Right atrium auricular region (tissue), 2 donors: ENCODE measurements around the gene ABI3BP. TPM values are rescaled to one million over a fixed set of nuclear protein-coding genes. Genes with fewer than 3 reads are reported as not detected.

Source experiments
- DNase-seq: peaks from one replicate; pipeline ENCODE4 v3.0.0-alpha.2; 2019; ENCODE audit warnings: low spot score
- H3K27ac ChIP-seq, 2 donors: fragments of 200-600 bp; sonication (generic); 1 replicate in 1 of 2; 2 replicates in 1 of 2; pipeline ENCODE4 v1.5.1; 2016 to 2019
- H3K27me3 ChIP-seq, 2 donors: fragments of 200-600 bp; sonication (generic); one replicate each; pipeline versions ENCODE4 v1.5.1 to v1.6.0; 2017 to 2019
- H3K36me3 ChIP-seq: fragments of 200-600 bp; sonication (generic); one replicate; pipeline ENCODE4 v1.5.1; 2016
- H3K4me1 ChIP-seq, 2 donors: fragments of 200-600 bp; sonication (generic); one replicate each; pipeline versions ENCODE4 v1.5.1 to v1.6.0; 2017 to 2019
- H3K4me3 ChIP-seq, 2 donors: fragments of 200-600 bp; sonication (generic); 1 replicate in 1 of 2; 2 replicates in 1 of 2; pipeline ENCODE4 v1.5.1; 2017 to 2019; ENCODE audit warnings: mild to moderate bottlenecking in 1 of 2, moderate library complexity in 1 of 2
- H3K9me3 ChIP-seq, 2 donors: fragments of 200-600 bp; sonication (generic); one replicate each; pipeline ENCODE4 v1.5.1; 2019
- total RNA-seq, 2 donors: library from RNA; depleted of rRNA; stranded (reverse); fragments of >200 nt; gene quantifications; one replicate each; pipeline ENCODE4 v1.1.0, GENCODE V29; 2016
- TF ChIP-seq, protein P1 (sequence below), 2 donors: fragments of 200-600 bp; sonication (generic); IDR thresholded peaks; one replicate each; pipeline ENCODE4 v1.5.1; 2019; ENCODE audit warnings: antibody characterized with exemption in 2 of 2

Gene ABI3BP
- total RNA-seq, 2 donors from 2014 or later, result 46.7 to 56.3 TPM

- H3K27me3 ChIP-seq, result no peaks in the 10 kb centered on the region
- TF ChIP-seq, protein P1, sequence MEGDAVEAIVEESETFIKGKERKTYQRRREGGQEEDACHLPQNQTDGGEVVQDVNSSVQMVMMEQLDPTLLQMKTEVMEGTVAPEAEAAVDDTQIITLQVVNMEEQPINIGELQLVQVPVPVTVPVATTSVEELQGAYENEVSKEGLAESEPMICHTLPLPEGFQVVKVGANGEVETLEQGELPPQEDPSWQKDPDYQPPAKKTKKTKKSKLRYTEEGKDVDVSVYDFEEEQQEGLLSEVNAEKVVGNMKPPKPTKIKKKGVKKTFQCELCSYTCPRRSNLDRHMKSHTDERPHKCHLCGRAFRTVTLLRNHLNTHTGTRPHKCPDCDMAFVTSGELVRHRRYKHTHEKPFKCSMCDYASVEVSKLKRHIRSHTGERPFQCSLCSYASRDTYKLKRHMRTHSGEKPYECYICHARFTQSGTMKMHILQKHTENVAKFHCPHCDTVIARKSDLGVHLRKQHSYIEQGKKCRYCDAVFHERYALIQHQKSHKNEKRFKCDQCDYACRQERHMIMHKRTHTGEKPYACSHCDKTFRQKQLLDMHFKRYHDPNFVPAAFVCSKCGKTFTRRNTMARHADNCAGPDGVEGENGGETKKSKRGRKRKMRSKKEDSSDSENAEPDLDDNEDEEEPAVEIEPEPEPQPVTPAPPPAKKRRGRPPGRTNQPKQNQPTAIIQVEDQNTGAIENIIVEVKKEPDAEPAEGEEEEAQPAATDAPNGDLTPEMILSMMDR (IDR thresholded peaks at IDR 0.05), result no peak
- no peaks in the 10 kb centered on the region for H3K36me3 ChIP-seq
- H3K9me3 ChIP-seq, result no peaks in the 10 kb centered on the region
- peak overlapping the region; percentile 28 to 43 for H3K27ac ChIP-seq
- no peaks in the 10 kb centered on the region for H3K4me1 ChIP-seq
- DNase-seq, result peak; percentile 82
- no peak overlapping the region for H3K4me3 ChIP-seq
These were observed 79.2 kb downstream of the ABI3BP start for GRCh38 chr3:100913870-100914648.

DNA sequence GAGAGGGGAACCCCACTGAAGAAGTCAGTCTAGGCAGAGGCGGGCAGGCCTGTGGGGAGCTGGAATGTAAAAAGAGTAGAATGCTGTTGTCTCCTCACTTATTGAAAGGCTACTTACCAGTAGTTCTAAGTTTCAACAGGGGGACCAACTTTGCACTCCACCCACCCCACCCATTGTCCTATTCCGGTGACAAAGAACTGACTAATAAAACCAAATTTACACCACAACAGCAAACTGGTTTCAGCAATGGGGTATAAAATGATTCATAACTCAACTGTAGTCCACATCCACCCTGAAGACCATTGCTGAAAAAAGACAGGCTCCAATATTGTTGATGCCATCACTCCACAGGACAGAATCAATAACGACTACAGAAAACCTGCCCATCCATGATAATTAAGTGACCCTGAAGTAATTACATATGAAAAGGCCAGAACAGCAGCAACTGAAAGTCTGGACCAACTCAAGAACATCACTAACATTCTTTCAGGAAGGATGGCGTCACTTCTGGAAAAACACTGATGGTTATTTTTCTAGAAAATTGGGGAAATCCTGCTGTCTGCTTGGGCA lies 80.2 kb downstream of the ABI3BP start:
- no peaks in the 10 kb centered on the region for H3K9me3 ChIP-seq
- no peak overlapping the region for H3K4me3 ChIP-seq
- no peaks in the 10 kb centered on the region for H3K27me3 ChIP-seq
- H3K4me1 ChIP-seq, result no peaks in the 10 kb centered on the region
- H3K36me3 ChIP-seq, result no peaks in the 10 kb centered on the region
- H3K27ac ChIP-seq, result peak overlapping the region; percentile 28 to 36
- TF ChIP-seq, protein P1 (IDR thresholded peaks at IDR 0.05), result no peak
- no peak for DNase-seq

DNA sequence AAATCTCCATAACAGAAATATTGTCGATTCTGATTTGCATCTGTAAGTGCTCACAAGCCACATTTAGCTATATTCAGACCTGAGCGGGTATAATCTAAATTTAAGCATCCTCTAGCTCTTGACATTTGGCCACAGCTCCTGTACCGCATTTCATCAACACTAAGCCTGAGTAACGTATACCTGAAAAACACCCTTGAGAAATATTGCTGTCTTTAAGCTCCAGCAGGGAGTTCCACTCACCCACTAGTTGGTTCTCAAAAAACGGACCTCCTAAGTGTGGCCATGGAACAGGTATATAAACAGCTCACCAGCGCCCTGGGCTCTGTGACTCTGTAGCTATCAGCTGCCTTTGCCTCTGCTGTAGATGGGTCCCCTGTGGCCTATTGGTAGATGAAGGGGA lies 80.7 kb downstream of the ABI3BP start:
- Histone ChIP-seq H3K27me3 (no peaks in the 10 kb centered on the region), H3K4me3 (no peak overlapping the region), H3K27ac (peak overlapping the region in 1 of 2 donors; percentile 36), H3K36me3 (no peaks in the 10 kb centered on the region), H3K4me1 (no peaks in the 10 kb centered on the region), H3K9me3 (no peaks in the 10 kb centered on the region)
- DNase-seq, result no peak
- TF ChIP-seq, protein P1 (IDR thresholded peaks at IDR 0.05), result no peak

DNA sequence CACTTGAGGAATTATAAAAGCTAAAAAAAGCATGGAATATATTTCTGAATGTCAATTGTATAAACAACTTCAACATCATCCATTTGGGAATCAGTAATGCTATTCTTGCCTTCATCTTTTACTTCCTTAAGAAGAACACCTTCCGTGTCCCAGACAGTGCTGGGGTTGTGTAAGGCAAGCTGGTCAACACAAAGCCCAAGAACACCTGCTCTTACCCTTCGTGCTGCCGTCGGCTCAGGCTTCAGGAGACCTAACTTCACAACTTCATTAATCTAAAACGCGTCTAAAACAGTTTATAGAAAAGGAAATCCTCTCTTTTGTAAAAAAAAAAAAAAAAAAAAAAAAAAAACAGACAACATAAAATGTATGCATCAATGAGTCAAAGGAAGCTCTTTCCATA lies 81.3 kb downstream of the ABI3BP start:
- Histone ChIP-seq H3K27me3 (no peaks in the 10 kb centered on the region), H3K36me3 (no peaks in the 10 kb centered on the region), H3K4me1 (no peaks in the 10 kb centered on the region), H3K4me3 (no peak overlapping the region), H3K27ac (no peak overlapping the region), H3K9me3 (no peaks in the 10 kb centered on the region)
- DNase-seq, result no peak
- TF ChIP-seq, protein P1 (IDR thresholded peaks at IDR 0.05), result no peak

DNA sequence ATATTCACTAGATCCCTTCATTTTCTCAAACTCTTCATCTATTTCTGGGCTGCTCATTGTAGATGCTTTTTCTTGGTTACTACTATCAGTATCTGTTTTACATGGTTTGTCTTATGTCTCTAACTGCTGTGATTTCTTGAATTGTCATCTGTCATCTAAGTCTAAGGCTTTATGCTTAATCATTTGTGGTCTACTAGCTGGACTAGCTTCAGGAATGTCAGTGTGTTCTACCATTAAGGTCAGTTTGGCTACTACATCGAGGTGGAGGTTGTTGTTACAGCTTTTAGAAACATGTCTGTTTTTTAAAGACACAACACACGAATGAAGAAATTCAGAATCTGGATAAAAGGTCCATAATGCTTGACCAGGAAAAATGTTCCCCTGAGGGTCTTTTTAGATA lies 82.2 kb downstream of the ABI3BP start:
- TF ChIP-seq, protein P1 (IDR thresholded peaks at IDR 0.05), result no peak
- H3K4me1 ChIP-seq, result no peaks in the 10 kb centered on the region
- no peaks in the 10 kb centered on the region for H3K9me3 ChIP-seq
- H3K27me3 ChIP-seq, result no peaks in the 10 kb centered on the region
- H3K4me3 ChIP-seq, result no peak overlapping the region
- H3K27ac ChIP-seq, result no peak overlapping the region
- no peaks in the 10 kb centered on the region for H3K36me3 ChIP-seq
- DNase-seq, result no peak
